ENCODE data around the gene ASZ1. TPM values are rescaled to one million over a fixed set of nuclear protein-coding genes. Genes with fewer than 3 reads are reported as not detected.
A peak's percentile ranks its signal among the peaks of the same experiment; 100 is the strongest.

The ASZ1 gene
- total and polyA plus RNA-seq, 2 of the 4 experiments (the other 2 are of a cell fraction) = not detected

GRCh38 chr7:117393781-117394180, 33.5 kb downstream of the ASZ1 start:
- BruUV-seq (replicated peaks) = no TSS peak
- CTCF ChIA-PET = no interaction called here
- ATAC-seq (ENCODE audit: low read depth) (no peak), DNase-seq (no peak)
- H2BK15ac ChIP-seq (ENCODE audit: low read depth, low read length) = no peak overlapping the region
- H3K27me3 ChIP-seq (ENCODE audit: control insufficient read depth, insufficient read depth, low read length) = no peaks in the 10 kb centered on the region
- H3K4ac ChIP-seq (ENCODE audit: low read depth, low read length) = no peak overlapping the region
- H4K8ac ChIP-seq (ENCODE audit: low read depth in 2 of 2, low read length in 2 of 2) = no peak overlapping the region
- intact Hi-C loops (cut with micrococcal nuclease) = no loop called here
- dilution Hi-C loops (cut with HindIII; ENCODE audit: low sequenced_read_pairs, unreplicated experiment) = no loop called here
- H4K20me1 ChIP-seq (ENCODE audit: insufficient read depth, low read length) = no peaks in the 10 kb centered on the region
- no peaks in the 10 kb centered on the region for H3K79me1 ChIP-seq (ENCODE audit: low read depth in 1 of 2, low read length in 2 of 2)
- H3K9ac ChIP-seq (ENCODE audit: low read depth, low read length) = no peak overlapping the region
- H2BK20ac ChIP-seq (ENCODE audit: low read depth, low read length) = no peak overlapping the region
- WGBS, 2 experiments (ENCODE audit: extremely low coverage in 2 of 2, insufficient read length in 1 of 2) = 67% methylated on average over 1 of the region's 1 CpG; no CpG with 5 or more reads in 1 of the 2 experiments
- H3K4me3 ChIP-seq (ENCODE audit: insufficient read depth, low read depth, low read length) = no peak overlapping the region
- no peak overlapping the region for H3K56ac ChIP-seq (ENCODE audit: extremely low read depth, insufficient read depth, low read length)
- H4K5ac ChIP-seq (ENCODE audit: low read depth, low read length) = no peak overlapping the region
- no peak overlapping the region for H4K91ac ChIP-seq (ENCODE audit: insufficient read depth, low read depth, low read length)
- H2AK9ac ChIP-seq (replicated peaks; ENCODE audit: low read depth, low read length, poor library complexity) = no peak overlapping the region
- H3K9me1 ChIP-seq (ENCODE audit: insufficient read depth, low read length) = no peaks in the 10 kb centered on the region
- H2BK120ac ChIP-seq (ENCODE audit: low read depth, low read length) = no peak overlapping the region
- no peak overlapping the region for H3K14ac ChIP-seq (replicated peaks; ENCODE audit: low read depth, low read length)
- H3K36me3 ChIP-seq (ENCODE audit: control insufficient read depth, insufficient read depth, low read length) = no peaks in the 10 kb centered on the region
- no peaks in the 10 kb centered on the region for H3K4me1 ChIP-seq (ENCODE audit: control insufficient read depth, insufficient read depth, low read length)
- POLR2A ChIA-PET (ENCODE audit: unreplicated experiment) = no interaction called here
- no peak overlapping the region for H3K18ac ChIP-seq (ENCODE audit: low read depth, low read length)
- H3K4me2 ChIP-seq (ENCODE audit: low read depth, low read length) = no peak overlapping the region
- no peaks in the 10 kb centered on the region; the same call in 1 of the 2 replicates for H3K9me3 ChIP-seq (ENCODE audit: control insufficient read depth, insufficient read depth, low read length)
- in situ Hi-C loops (cut with MboI; ENCODE audit: low sequenced_read_pairs) = no loop called here
- no peak for TF ChIP-seq MAFK (IDR thresholded peaks at IDR 0.05; ENCODE audit: low read depth, low read length)
- no peak for TF ChIP-seq POLR2A (IDR thresholded peaks at IDR 0.05; ENCODE audit: low read depth, low read length)
- no peak for TF ChIP-seq CHD1 (IDR thresholded peaks at IDR 0.05; ENCODE audit: low read depth, low read length)
- no peak for TF ChIP-seq CEBPB (IDR thresholded peaks at IDR 0.05; ENCODE audit: low read depth, low read length)
- TF ChIP-seq RFX5 (IDR thresholded peaks at IDR 0.05; ENCODE audit: low read depth, low read length) = no peak
- no peak for TF ChIP-seq RAD21 (IDR thresholded peaks at IDR 0.05; ENCODE audit: low read length)
- no peak for TF ChIP-seq SMC3 (IDR thresholded peaks at IDR 0.05; ENCODE audit: low read depth, low read length)
- no peak for TF ChIP-seq FOS (IDR thresholded peaks at IDR 0.05; ENCODE audit: low read depth, low read length)
- no peak for TF ChIP-seq BHLHE40 (IDR thresholded peaks at IDR 0.05; ENCODE audit: low read depth, low read length)
- TF ChIP-seq MXI1 (IDR thresholded peaks at IDR 0.05; ENCODE audit: borderline replicate concordance, low read depth, low read length) = no peak
- TF ChIP-seq MAZ (IDR thresholded peaks at IDR 0.05; ENCODE audit: borderline replicate concordance, low read depth, low read length) = no peak
- no peak for TF ChIP-seq USF2 (IDR thresholded peaks at IDR 0.05; ENCODE audit: low read depth, low read length)
- no peak for TF ChIP-seq NFE2L2 (IDR thresholded peaks at IDR 0.05; ENCODE audit: low read depth, low read length)
- TF ChIP-seq, protein P1, sequence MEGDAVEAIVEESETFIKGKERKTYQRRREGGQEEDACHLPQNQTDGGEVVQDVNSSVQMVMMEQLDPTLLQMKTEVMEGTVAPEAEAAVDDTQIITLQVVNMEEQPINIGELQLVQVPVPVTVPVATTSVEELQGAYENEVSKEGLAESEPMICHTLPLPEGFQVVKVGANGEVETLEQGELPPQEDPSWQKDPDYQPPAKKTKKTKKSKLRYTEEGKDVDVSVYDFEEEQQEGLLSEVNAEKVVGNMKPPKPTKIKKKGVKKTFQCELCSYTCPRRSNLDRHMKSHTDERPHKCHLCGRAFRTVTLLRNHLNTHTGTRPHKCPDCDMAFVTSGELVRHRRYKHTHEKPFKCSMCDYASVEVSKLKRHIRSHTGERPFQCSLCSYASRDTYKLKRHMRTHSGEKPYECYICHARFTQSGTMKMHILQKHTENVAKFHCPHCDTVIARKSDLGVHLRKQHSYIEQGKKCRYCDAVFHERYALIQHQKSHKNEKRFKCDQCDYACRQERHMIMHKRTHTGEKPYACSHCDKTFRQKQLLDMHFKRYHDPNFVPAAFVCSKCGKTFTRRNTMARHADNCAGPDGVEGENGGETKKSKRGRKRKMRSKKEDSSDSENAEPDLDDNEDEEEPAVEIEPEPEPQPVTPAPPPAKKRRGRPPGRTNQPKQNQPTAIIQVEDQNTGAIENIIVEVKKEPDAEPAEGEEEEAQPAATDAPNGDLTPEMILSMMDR (conservative IDR thresholded peaks at IDR 0.05; ENCODE audit: low read depth, low read length) = no peak
- TF ChIP-seq ELK1 (IDR thresholded peaks at IDR 0.05; ENCODE audit: borderline replicate concordance, low read depth, low read length) = no peak
- no peak overlapping the region for H3K27ac ChIP-seq (ENCODE audit: insufficient read depth, low read length)
- H2AK5ac ChIP-seq (ENCODE audit: low read depth, low read length) = peak overlapping the region; percentile 31; the same call in 1 of the 2 replicates
- H3K23ac ChIP-seq (ENCODE audit: low read depth, low read length) = no peak overlapping the region
- no peak overlapping the region for H2AFZ ChIP-seq (replicated peaks; ENCODE audit: low read length, poor library complexity)
- no peak overlapping the region for H2BK5ac ChIP-seq (ENCODE audit: low read depth, low read length, poor library complexity, severe bottlenecking)
